HEK293 (cell line): ENCODE measurements around the gene CADPS2.

Experiments
- CTCF ChIA-PET: fragments of 350-600 bp; formaldehyde crosslinking; extraction: SDS; loops from one replicate; lab custom pipeline; 2021; ENCODE audit warnings: antibody characterized with exemption; lab: Yijun Ruan, JAX
- POLR2A ChIA-PET: fragments of 300-600 bp; formaldehyde crosslinking; extraction: SDS; loops from one replicate; lab custom pipeline; 2020; ENCODE audit warnings: antibody characterized with exemption, inconsistent platforms; lab: Yijun Ruan, JAX
- H3K27ac ChIP-seq: fragments of 200-500 bp; sonication (Bioruptor generic); 2 replicates; pipeline ENCODE4 v1.5.1; 2014; ENCODE audit warnings: low read depth, low read length, control low read depth, inconsistent platforms; ENCODE audit errors: extremely low read depth
- H3K36me3 ChIP-seq, 2 experiments: fragments of 200-500 bp in 1 of 2; sonication (Bioruptor generic) in 1 of 2; 1 replicate in 1 of 2; 2 replicates in 1 of 2; pipeline ENCODE4 v1.5.1; 2014 to 2017; ENCODE audit warnings: inconsistent platforms in 2 of 2, low read length in 2 of 2; ENCODE audit not compliant: control insufficient read depth in 2 of 2, insufficient read depth in 1 of 2
- H3K4me1 ChIP-seq: fragments of 200-500 bp; sonication (Bioruptor generic); 2 replicates; pipeline ENCODE4 v1.5.1; 2014; ENCODE audit warnings: mild to moderate bottlenecking, low read length, inconsistent platforms; ENCODE audit not compliant: control insufficient read depth, insufficient read depth
- H3K4me3 ChIP-seq: 2 replicates; pipeline ENCODE4 v1.5.1; 2011; ENCODE audit warnings: low read depth, mild to moderate bottlenecking, control low read depth, low read length, moderate library complexity
- H3K9me3 ChIP-seq: fragments of 200-500 bp; sonication (Bioruptor generic); 2 replicates; pipeline ENCODE4 v1.5.1; 2014; ENCODE audit warnings: low read depth, low read length, inconsistent platforms; ENCODE audit not compliant: control insufficient read depth, insufficient read depth
- CTCF ChIP-seq: fragments of 450-650 bp; formaldehyde crosslinking; IDR thresholded peaks from 2 replicates; pipeline ENCODE4 v1.5.1; 2016; ENCODE audit warnings: missing biosample characterization, missing genetic modification characterization
- FEZF1 ChIP-seq: fragments of 450-650 bp; formaldehyde crosslinking; IDR thresholded peaks from 2 replicates; pipeline ENCODE4 v1.5.1; 2016; ENCODE audit warnings: missing biosample characterization, missing genetic modification characterization
- KLF1 ChIP-seq: fragments of 450-650 bp; formaldehyde crosslinking; IDR thresholded peaks from 2 replicates; pipeline ENCODE4 v1.5.1; 2016; ENCODE audit warnings: missing biosample characterization, missing genetic modification characterization
- MEIS1 ChIP-seq: sonication (generic); formaldehyde crosslinking; IDR thresholded peaks from 2 replicates; pipeline ENCODE4 v1.8.1; 2022; ENCODE audit warnings: missing genetic modification reagents, mild to moderate bottlenecking, borderline replicate concordance
- OVOL3 ChIP-seq: fragments of 450-650 bp; formaldehyde crosslinking; IDR thresholded peaks from 2 replicates; pipeline ENCODE4 v1.5.1; 2016; ENCODE audit warnings: missing biosample characterization, missing genetic modification characterization
- ZBTB26 ChIP-seq: fragments of 450-650 bp; formaldehyde crosslinking; optimal IDR thresholded peaks from 2 replicates; pipeline ENCODE3; 2016; ENCODE audit warnings: missing biosample characterization, mild to moderate bottlenecking, missing genetic modification characterization
- ZNF133 ChIP-seq: fragments of 450-650 bp; formaldehyde crosslinking; IDR thresholded peaks from 2 replicates; pipeline ENCODE4 v1.5.1; 2016; ENCODE audit warnings: missing biosample characterization, missing genetic modification characterization
- ZNF155 ChIP-seq: fragments of 450-650 bp; formaldehyde crosslinking; IDR thresholded peaks from 2 replicates; pipeline ENCODE4 v1.5.1; 2016; ENCODE audit warnings: missing biosample characterization, missing genetic modification characterization
- ZNF214 ChIP-seq: fragments of 450-650 bp; formaldehyde crosslinking; IDR thresholded peaks from 2 replicates; pipeline ENCODE4 v1.5.1; 2017; ENCODE audit warnings: missing biosample characterization, mild to moderate bottlenecking, missing genetic modification characterization, borderline replicate concordance
- ZNF26 ChIP-seq: fragments of 450-650 bp; formaldehyde crosslinking; IDR thresholded peaks from 2 replicates; pipeline ENCODE4 v1.5.1; 2016; ENCODE audit warnings: missing biosample characterization, missing genetic modification characterization
- ZNF341 ChIP-seq: fragments of 450-650 bp; formaldehyde crosslinking; IDR thresholded peaks from 2 replicates; pipeline ENCODE4; 2016; ENCODE audit warnings: low read depth, missing biosample characterization, missing genetic modification characterization
- ZNF366 ChIP-seq: fragments of 450-650 bp; formaldehyde crosslinking; conservative IDR thresholded peaks from 2 replicates; pipeline ENCODE4 v1.5.1; 2016; ENCODE audit warnings: missing biosample characterization, missing genetic modification characterization
- ZNF37A ChIP-seq: fragments of 450-650 bp; IDR thresholded peaks from 2 replicates; pipeline ENCODE4 v1.5.1; 2018; ENCODE audit warnings: missing biosample characterization, missing genetic modification characterization
- ZNF555 ChIP-seq: fragments of 450-650 bp; formaldehyde crosslinking; conservative IDR thresholded peaks from 2 replicates; pipeline ENCODE4 v1.5.1; 2017; ENCODE audit warnings: missing biosample characterization, mild to moderate bottlenecking, missing genetic modification characterization, inconsistent platforms
- ZNF600 ChIP-seq: fragments of 450-650 bp; formaldehyde crosslinking; IDR thresholded peaks from 2 replicates; pipeline ENCODE4 v1.5.1; 2016; ENCODE audit warnings: missing biosample characterization, missing genetic modification characterization
- ZNF654 ChIP-seq: fragments of 450-650 bp; formaldehyde crosslinking; IDR thresholded peaks from 2 replicates; pipeline ENCODE4 v1.5.1; 2016; ENCODE audit warnings: low read depth, missing biosample characterization, missing genetic modification characterization
- ZNF658 ChIP-seq: fragments of 450-650 bp; formaldehyde crosslinking; IDR thresholded peaks from 2 replicates; pipeline ENCODE4; 2016; ENCODE audit warnings: missing biosample characterization, missing genetic modification characterization
- ZNF660 ChIP-seq: fragments of 450-650 bp; IDR thresholded peaks from 2 replicates; pipeline ENCODE4 v1.5.1; 2018; ENCODE audit warnings: missing biosample characterization, mild to moderate bottlenecking, missing genetic modification characterization
- ZNF791 ChIP-seq: fragments of 450-650 bp; formaldehyde crosslinking; IDR thresholded peaks from 2 replicates; pipeline ENCODE4 v1.5.1; 2016; ENCODE audit warnings: missing biosample characterization, missing genetic modification characterization
- ZNF843 ChIP-seq: fragments of 450-650 bp; formaldehyde crosslinking; IDR thresholded peaks from 2 replicates; pipeline ENCODE4 v1.5.1; 2016; ENCODE audit warnings: missing biosample characterization, missing genetic modification characterization
- ZSCAN23 ChIP-seq: fragments of 450-650 bp; formaldehyde crosslinking; IDR thresholded peaks from 2 replicates; pipeline ENCODE4 v1.5.1; 2016; ENCODE audit warnings: missing biosample characterization, missing genetic modification characterization
- TF ChIP-seq, protein P1 (sequence below): fragments of 450-650 bp; IDR thresholded peaks from 2 replicates; pipeline ENCODE4 v1.5.1; 2018; ENCODE audit warnings: missing biosample characterization, missing genetic modification characterization
- TF ChIP-seq, protein P2 (sequence below): fragments of 450-650 bp; formaldehyde crosslinking; IDR thresholded peaks from 2 replicates; pipeline ENCODE4 v1.5.1; 2016; ENCODE audit warnings: missing biosample characterization, missing genetic modification characterization
- TF ChIP-seq, protein P3 (sequence below): fragments of 450-650 bp; formaldehyde crosslinking; IDR thresholded peaks from 2 replicates; pipeline ENCODE4 v1.5.1; 2017; ENCODE audit warnings: missing biosample characterization, missing genetic modification characterization

CADPS2 gene

DNA sequence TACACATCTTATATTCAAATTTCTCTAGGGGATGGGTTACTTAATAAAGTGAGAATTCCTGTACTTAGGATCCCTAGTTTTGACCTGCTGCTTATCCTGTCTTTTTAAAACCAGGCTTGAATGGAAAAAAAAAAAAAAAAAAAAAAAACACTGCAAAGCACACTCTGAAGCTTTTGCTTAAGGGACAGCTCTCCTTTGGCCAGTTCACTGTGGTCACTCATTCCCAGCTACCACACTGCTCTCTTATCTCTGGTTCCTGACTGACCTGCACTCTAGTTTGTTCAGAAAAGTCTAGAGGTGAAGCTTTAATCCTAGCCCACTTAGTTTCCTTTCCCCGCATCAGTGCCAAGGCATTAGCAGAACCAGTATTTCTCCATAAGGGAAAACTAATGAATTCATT, 82.4 kb downstream of the CADPS2 start (continued):
- TF ChIP-seq ZNF37A (no peak), OVOL3 (tag by site-specific recombination) (no peak), ZNF600 (tag by site-specific recombination) (no peak), ZNF843 (tag by site-specific recombination) (no peak), ZNF791 (tag by site-specific recombination) (no peak), ZNF366 (tag by site-specific recombination) (no peak)
- TF ChIP-seq, protein P1, sequence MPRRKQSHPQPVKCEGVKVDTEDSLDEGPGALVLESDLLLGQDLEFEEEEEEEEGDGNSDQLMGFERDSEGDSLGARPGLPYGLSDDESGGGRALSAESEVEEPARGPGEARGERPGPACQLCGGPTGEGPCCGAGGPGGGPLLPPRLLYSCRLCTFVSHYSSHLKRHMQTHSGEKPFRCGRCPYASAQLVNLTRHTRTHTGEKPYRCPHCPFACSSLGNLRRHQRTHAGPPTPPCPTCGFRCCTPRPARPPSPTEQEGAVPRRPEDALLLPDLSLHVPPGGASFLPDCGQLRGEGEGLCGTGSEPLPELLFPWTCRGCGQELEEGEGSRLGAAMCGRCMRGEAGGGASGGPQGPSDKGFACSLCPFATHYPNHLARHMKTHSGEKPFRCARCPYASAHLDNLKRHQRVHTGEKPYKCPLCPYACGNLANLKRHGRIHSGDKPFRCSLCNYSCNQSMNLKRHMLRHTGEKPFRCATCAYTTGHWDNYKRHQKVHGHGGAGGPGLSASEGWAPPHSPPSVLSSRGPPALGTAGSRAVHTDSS (tag by site-specific recombination) = no peak
- TF ChIP-seq, protein P2, sequence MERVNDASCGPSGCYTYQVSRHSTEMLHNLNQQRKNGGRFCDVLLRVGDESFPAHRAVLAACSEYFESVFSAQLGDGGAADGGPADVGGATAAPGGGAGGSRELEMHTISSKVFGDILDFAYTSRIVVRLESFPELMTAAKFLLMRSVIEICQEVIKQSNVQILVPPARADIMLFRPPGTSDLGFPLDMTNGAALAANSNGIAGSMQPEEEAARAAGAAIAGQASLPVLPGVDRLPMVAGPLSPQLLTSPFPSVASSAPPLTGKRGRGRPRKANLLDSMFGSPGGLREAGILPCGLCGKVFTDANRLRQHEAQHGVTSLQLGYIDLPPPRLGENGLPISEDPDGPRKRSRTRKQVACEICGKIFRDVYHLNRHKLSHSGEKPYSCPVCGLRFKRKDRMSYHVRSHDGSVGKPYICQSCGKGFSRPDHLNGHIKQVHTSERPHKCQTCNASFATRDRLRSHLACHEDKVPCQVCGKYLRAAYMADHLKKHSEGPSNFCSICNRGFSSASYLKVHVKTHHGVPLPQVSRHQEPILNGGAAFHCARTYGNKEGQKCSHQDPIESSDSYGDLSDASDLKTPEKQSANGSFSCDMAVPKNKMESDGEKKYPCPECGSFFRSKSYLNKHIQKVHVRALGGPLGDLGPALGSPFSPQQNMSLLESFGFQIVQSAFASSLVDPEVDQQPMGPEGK = no peak

- Histone ChIP-seq H3K27ac (no peak overlapping the region), H3K4me1 (peaks cover 3% of the 10 kb centered on the region; the same call in 1 of the 2 replicates), H3K4me3 (no peak overlapping the region), H3K36me3 (no peaks in the 10 kb centered on the region; a peak in 1 of 3 replicates), H3K9me3 (no peaks in the 10 kb centered on the region)
- ChIA-PET POLR2A (no interaction called here), CTCF (interaction anchor here (0.7 to 1.3 kb wide), 4 partner anchors 10 to 564 kb away, joined by 3 to 8 read pairs (median 4); no protein-coding TSS in a partner anchor)
- TF ChIP-seq FEZF1 (tag by site-specific recombination) (no peak), ZNF26 (tag by site-specific recombination) (no peak), MEIS1 (peak; percentile 36; the same call in 1 of the 2 replicates), CTCF (tag by site-specific recombination) (peak; percentile 20; the same call in 1 of the 2 replicates), ZNF214 (tag by site-specific recombination) (no peak), ZNF555 (tag by site-specific recombination) (no peak), ZNF660 (tag by site-specific recombination) (no peak), KLF1 (tag by site-specific recombination) (no peak), ZNF658 (tag by site-specific recombination) (no peak), ZNF654 (tag by site-specific recombination) (peak; percentile 48), ZNF155 (tag by site-specific recombination) (no peak), ZNF133 (tag by site-specific recombination) (no peak), OVOL3 (tag by site-specific recombination) (no peak), ZNF341 (tag by site-specific recombination) (no peak), ZBTB26 (tag by site-specific recombination) (no peak), ZSCAN23 (tag by site-specific recombination) (no peak)
- TF ChIP-seq, protein P3, sequence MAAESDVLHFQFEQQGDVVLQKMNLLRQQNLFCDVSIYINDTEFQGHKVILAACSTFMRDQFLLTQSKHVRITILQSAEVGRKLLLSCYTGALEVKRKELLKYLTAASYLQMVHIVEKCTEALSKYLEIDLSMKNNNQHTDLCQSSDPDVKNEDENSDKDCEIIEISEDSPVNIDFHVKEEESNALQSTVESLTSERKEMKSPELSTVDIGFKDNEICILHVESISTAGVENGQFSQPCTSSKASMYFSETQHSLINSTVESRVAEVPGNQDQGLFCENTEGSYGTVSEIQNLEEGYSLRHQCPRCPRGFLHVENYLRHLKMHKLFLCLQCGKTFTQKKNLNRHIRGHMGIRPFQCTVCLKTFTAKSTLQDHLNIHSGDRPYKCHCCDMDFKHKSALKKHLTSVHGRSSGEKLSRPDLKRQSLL (tag by site-specific recombination) = no peak
- TF ChIP-seq, protein P2 = no peak
These were observed 82.9 kb downstream of the CADPS2 start for GRCh38 chr7:122803323-122803722.
